Left renal pelvis (tissue), 4 donors: ENCODE measurements around the gene INPP4A. TPM values are rescaled to one million over a fixed set of nuclear protein-coding genes. Genes with fewer than 3 reads are reported as not detected.
A peak's percentile ranks its signal among the peaks of the same experiment; 100 is the strongest.
"Not testable (repeated sequence)": the region's sequence is repeated elsewhere in the genome, so short reads cannot be mapped to it uniquely, and the experiment has no call there.

ENCODE experiments used
- DNase-seq, 4 donors: peaks; one replicate each; pipeline ENCODE4 v3.0.0-alpha.2; 2013; ENCODE audit warnings: low read depth in 4 of 4, low spot score in 3 of 4
- polyA plus RNA-seq, 4 donors: library from polyadenylated mRNA; unstranded; fragments of 120-200 nt; gene quantifications; one replicate each; pipeline ENCODE4 v1.2.1, GENCODE V29; 2013; ENCODE audit not compliant: insufficient read length in 4 of 4

INPP4A gene
- 10 to 100 TPM; 19.1 to 28.2 (median 23.7) TPM for polyA plus RNA-seq

- DNase-seq = peak; percentile 47 to 74 (median 61)
Observed at GRCh38 chr2:98444436-98445176, at the start of gene INPP4A. Gene INPP4A (plus strand): TSS chr2:98444858. CDS start chr2:98520049, 75,191 bp downstream.

- DNase-seq = no peak
Observed at GRCh38 chr2:98395977-98396376, 48.7 kb upstream of the INPP4A start.

DNA sequence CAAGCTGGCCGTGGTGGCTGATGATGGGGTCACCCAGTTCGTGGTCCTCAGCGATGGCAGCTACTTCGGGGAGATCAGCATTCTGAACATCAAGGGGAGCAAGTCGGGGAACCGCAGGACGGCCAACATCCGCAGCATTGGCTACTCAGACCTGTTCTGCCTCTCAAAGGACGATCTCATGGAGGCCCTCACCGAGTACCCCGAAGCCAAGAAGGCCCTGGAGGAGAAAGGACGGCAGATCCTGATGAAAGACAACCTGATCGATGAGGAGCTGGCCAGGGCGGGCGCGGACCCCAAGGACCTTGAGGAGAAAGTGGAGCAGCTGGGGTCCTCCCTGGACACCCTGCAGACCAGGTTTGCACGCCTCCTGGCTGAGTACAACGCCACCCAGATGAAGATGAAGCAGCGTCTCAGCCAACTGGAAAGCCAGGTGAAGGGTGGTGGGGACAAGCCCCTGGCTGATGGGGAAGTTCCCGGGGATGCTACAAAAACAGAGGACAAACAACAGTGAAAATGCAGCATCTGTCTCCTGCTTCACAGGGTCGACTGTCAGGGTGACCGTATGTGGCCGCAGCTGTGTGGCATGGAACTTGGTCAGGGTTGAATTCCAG is 47.8 kb upstream of the INPP4A start:
- DNase-seq = no peak

DNA sequence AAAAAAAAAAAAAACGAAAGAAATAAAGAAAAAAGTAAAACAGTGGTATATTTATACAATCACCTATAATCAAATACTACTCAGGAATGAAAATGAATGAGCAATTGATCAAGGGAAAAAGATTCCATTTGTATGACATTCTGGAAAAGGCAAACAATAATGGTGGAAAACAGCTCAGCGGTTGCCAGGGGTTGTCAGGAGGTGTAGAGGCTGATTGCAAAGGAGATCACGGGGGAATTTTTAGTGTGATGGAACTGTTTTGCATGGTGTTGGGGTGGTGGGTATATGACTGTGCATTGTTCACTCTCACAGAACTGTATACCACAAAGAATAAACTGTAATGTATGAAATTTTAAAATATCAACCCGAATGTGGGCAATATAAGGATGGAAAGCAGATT is 45.5 kb upstream of the INPP4A start:
- no peak for DNase-seq

DNA sequence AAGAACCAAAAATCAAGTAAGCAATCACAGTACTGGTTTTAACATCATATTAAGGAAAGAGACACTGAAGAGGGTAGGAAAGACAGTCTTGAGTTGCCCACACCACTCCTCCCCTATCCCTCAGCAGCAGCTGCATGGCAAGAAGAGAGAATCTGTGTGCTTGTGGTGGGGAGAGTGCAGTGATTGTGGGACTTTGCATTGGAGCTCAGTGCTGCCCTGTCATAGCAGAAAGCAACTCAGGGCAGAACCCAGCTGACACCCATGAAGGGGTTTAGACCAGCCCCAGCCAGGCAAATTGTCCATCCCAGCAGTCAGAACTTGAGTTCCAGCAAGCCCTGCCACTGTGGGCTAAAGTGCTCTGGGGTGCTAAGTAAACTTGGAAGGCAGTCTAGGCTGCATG is 40.8 kb upstream of the INPP4A start:
- no peak for DNase-seq

GRCh38 chr2:98404556-98405250 is 40.0 kb upstream of the INPP4A start:
- DNase-seq = no peak

- DNase-seq = no peak
Observed at GRCh38 chr2:98405301-98405700, 39.4 kb upstream of the INPP4A start.

DNA sequence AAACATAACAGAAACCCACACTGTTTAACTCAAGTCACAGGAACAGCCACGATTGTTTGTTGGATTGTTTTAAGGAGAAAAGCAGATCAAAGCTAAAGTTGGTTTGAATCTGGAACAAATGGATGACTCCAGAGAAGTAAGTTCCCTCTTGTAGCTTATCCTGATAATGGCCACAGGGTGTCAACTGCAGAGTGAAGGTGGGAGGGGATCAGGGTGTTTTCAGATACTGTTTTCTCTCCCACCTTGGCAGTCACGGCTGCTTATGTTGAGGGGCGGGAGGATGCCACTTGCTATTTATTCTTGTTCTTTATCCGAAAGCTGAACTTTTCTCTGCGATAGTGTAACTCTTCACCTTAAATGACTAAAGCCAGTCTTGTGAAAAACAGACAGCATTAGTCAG is 36.5 kb upstream of the INPP4A start:
- DNase-seq = no peak

- DNase-seq = peak in 3 of 4 donors; percentile 6 to 17 (median 14)
Observed at GRCh38 chr2:98412751-98413458, 31.8 kb upstream of the INPP4A start.

GRCh38 chr2:98414246-98414645 is 30.4 kb upstream of the INPP4A start:
- not testable (repeated sequence) for DNase-seq

DNA sequence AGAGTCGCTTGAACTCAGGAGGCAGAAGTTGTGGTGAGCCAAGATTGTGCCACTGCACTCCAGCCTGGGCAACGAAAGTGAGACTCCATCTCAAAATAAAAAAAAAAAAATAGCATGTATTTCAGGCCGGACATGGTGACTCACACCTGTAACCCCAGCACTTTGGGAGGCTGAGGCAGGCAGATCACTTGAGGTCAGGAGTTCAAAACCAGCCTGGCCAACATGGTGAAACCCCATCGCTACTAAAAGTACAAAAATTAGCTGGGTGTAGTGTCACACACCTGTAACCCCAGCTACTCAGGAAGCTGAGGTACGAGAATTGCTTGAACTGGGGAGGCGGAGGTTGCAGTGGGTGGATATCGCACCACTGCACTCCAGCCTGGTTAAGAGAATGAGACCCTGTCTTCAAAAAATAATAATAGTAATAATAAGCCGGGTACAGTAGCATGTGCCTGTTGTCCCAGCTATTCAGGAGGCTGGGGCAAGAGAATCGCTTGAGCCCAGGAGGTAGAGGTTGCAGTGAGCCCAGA is 28.9 kb upstream of the INPP4A start:
- not testable (repeated sequence) for DNase-seq

GRCh38 chr2:98416383-98417159 is 28.1 kb upstream of the INPP4A start:
- no peak for DNase-seq

DNA sequence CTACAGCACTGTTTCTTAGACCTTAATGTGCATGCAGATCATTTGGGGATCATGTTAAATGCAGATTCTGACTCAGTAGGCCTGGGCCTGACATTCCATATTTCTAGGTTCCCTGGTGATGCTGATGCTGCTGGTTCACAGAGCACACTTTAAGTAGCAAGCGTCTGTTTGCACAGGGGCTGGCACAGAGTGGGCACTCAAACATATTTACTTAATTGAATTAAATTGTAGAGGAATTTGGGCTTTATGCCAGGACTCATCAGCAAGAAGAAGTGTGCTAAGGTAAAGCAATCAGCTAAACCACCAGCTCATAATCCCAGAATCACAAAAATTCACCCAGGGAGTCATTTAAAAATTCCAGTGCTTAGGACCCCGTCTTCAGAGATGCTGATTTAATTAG is 25.1 kb upstream of the INPP4A start:
- DNase-seq = no peak

- DNase-seq = no peak
Observed at GRCh38 chr2:98419977-98420725, 24.5 kb upstream of the INPP4A start.

DNA sequence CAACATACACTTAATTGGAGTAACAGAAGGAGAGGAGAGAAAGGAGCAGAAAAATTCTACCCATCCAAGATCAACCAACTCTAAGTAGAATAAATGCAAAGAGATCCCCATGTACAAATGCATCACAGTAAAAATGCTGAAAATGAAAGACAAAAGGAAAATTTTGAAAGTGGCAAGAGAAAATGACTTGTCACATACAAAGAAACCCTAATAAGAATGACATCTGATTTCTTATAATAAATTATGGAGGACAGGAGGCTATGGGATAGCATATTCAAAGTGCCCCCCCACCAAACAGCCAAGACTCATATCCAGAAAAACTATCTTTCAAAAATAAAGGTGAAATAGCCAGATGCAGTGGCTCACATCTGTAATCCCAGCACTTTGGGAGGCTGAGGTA is 22.2 kb upstream of the INPP4A start:
- DNase-seq = no peak

DNA sequence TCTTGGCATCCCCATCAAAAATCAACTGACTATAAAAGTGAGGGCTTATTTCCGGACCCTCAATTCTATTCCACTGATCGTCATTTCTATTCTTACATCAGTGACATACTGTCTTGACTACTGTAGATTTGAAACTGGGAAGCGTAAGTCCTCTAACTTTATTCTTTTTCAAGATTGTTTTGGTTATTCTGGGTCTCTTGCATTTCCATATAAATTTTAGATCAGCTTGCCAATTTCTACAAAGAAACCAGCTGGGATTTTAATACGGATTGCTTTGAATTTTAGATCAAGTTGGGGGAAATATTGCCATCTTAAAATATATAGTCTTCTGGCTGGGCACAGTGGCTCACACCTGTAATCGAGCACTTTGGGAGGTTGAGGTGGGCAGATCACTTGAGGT is 17.9 kb upstream of the INPP4A start:
- DNase-seq = no peak

DNA sequence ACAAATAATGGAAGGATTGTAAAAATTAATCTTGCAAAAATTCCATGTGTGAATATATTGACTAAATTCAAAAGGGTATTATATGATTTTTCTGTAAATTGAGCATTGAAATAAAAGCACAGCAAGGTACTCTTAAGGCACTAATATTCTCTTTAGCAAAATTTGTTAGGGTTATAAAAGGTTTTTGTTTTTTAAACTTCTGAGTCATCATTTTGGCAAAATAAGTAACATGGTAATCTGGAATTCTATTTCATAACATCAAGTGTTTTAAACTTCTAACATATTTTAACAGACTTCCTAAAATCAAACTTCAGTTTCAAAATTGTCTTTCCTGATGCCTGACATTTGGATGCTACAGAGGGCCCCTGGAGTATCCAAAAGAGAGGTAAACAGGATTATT is 12.5 kb upstream of the INPP4A start:
- no peak for DNase-seq

DNA sequence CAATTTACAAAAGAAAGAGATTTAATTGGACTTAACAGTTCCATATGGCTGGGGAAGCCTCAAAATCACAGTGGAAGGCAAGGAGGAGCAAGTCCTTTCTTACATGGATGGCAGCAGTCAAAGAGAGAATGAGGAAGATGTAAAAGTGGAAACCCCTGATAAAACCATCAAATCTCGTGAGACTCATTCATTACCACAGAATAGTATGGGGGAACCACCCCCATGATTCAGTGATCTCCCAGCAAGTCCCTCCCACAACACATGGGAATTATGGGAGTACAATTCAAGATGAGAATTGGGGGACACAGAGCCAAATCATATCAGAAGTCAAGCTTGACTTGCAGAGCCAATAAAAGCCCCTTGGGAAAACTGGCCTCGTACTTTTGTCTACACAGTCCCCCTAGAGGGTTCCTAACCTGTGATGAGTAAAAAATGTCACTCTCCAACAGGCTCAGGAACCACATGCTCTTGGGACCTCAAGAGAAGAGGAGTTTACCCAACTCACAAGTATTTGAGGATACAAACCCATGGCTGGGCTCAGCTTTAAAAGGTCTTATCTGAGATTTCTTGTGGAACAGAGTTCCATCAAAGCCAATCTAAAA is 11.2 kb upstream of the INPP4A start:
- no peak for DNase-seq

DNA sequence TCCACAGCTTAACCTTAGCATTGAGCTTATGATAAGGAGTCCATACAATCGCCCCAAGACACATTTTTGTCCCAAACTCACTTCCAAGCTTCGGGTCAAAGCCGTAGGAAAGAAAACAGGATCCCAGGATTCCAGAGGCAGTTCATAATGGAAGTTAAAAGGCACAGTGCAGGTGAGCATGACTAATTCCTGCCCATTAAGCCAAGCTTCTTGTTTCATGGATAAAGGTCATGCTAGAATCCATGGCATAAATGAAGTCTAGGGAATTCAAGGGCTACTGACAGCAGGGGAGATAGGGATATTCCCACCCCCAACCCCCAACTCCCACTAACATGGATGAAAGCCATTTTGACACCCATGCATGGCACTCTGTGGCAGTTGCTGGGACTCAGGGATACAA is 10.2 kb upstream of the INPP4A start:
- DNase-seq = no peak
